OCI-LY3 (cell line): ENCODE data around the gene CAMTA1.
A peak's percentile ranks its signal among the peaks of the same experiment; 100 is the strongest.
"Not testable (repeated sequence)": the region's sequence is repeated elsewhere in the genome, so short reads cannot be mapped to it uniquely, and the experiment has no call there.

Experiments
- H2AFZ ChIP-seq: fragments of 200-600, 300-600 bp; shearing (Covaris generic); 2 replicates; pipeline ENCODE4 v1.6.0; 2014; ENCODE audit warnings: antibody characterized with exemption, low read depth, low read length
- H3K27ac ChIP-seq: fragments of 200-600, 300-600 bp; sonication (generic); 2 replicates; pipeline ENCODE4 v1.5.1; 2014; ENCODE audit warnings: mild to moderate bottlenecking, low read length, moderate library complexity, mixed read lengths
- H3K27me3 ChIP-seq: fragments of 200-600, 300-600 bp; sonication (generic); 2 replicates; pipeline ENCODE4 v1.6.1; 2014; ENCODE audit warnings: low read depth, low read length, mixed read lengths
- H3K36me3 ChIP-seq: fragments of 200-600, 300-600 bp; sonication (generic); replicated peaks from 2 replicates; pipeline ENCODE3; 2014; ENCODE audit warnings: low read depth, low read length, mixed read lengths
- H3K4me1 ChIP-seq: fragments of 300-600, 200-600 bp; sonication (generic); 2 replicates; pipeline ENCODE4 v1.6.1; 2014; ENCODE audit warnings: low read length, mixed read lengths
- H3K4me2 ChIP-seq: fragments of 200-600, 300-600 bp; sonication (generic); 2 replicates; pipeline ENCODE4 v1.6.1; 2014; ENCODE audit warnings: low read length, mixed read lengths
- H3K4me3 ChIP-seq: fragments of 300-600, 200-600 bp; sonication (generic); 2 replicates; pipeline ENCODE4 v1.5.1; 2014; ENCODE audit warnings: antibody characterized with exemption, mild to moderate bottlenecking, low read length, moderate library complexity
- H3K79me2 ChIP-seq: fragments of 300-600, 200-600 bp; shearing (Covaris generic); 2 replicates; pipeline ENCODE4 v1.6.1; 2014; ENCODE audit warnings: mild to moderate bottlenecking, low read length, mixed read lengths
- H3K9ac ChIP-seq: fragments of 300-600, 200-600 bp; shearing (Covaris generic); 2 replicates; pipeline ENCODE4 v1.6.0; 2014; ENCODE audit warnings: mild to moderate bottlenecking, low read length, moderate library complexity
- H3K9me3 ChIP-seq: fragments of 200-600, 300-600 bp; shearing (Covaris generic); 2 replicates; pipeline ENCODE4 v1.6.1; 2014; ENCODE audit warnings: low read length, mixed read lengths; ENCODE audit not compliant: insufficient read depth
- H4K20me1 ChIP-seq: fragments of 200-600, 300-600 bp; sonication (generic); 2 replicates; pipeline ENCODE4 v1.6.1; 2016; ENCODE audit warnings: low read length, mixed read lengths; ENCODE audit not compliant: insufficient read depth
- CTCF ChIP-seq: fragments of 200-600, 300-600 bp; sonication (generic); IDR thresholded peaks from 2 replicates; pipeline ENCODE4 v1.5.1; 2014; ENCODE audit warnings: antibody characterized with exemption, low read length, low read depth
- EZH2phosphoT487 ChIP-seq: fragments of 200-600 bp; shearing (Covaris generic); IDR thresholded peaks from 2 replicates; pipeline ENCODE4 v1.6.1; 2018; ENCODE audit warnings: antibody characterized with exemption, mixed run types, low read depth

The CAMTA1 gene

GRCh38 chr1:7376676-7377075 lies 591.4 kb downstream of the CAMTA1 start:
- Histone ChIP-seq H3K4me3 (no peak overlapping the region), H3K36me3 (no peaks in the 10 kb centered on the region), H3K27ac (no peak overlapping the region), H3K79me2 (no peaks in the 10 kb centered on the region), H4K20me1 (no peaks in the 10 kb centered on the region), H3K4me1 (peaks cover 9% of the 10 kb centered on the region), H3K9me3 (no peaks in the 10 kb centered on the region), H3K27me3 (no peaks in the 10 kb centered on the region), H3K4me2 (no peak overlapping the region), H3K9ac (no peak overlapping the region), H2AFZ (no peak overlapping the region)
- TF ChIP-seq EZH2phosphoT487 (no peak), CTCF (no peak)

DNA sequence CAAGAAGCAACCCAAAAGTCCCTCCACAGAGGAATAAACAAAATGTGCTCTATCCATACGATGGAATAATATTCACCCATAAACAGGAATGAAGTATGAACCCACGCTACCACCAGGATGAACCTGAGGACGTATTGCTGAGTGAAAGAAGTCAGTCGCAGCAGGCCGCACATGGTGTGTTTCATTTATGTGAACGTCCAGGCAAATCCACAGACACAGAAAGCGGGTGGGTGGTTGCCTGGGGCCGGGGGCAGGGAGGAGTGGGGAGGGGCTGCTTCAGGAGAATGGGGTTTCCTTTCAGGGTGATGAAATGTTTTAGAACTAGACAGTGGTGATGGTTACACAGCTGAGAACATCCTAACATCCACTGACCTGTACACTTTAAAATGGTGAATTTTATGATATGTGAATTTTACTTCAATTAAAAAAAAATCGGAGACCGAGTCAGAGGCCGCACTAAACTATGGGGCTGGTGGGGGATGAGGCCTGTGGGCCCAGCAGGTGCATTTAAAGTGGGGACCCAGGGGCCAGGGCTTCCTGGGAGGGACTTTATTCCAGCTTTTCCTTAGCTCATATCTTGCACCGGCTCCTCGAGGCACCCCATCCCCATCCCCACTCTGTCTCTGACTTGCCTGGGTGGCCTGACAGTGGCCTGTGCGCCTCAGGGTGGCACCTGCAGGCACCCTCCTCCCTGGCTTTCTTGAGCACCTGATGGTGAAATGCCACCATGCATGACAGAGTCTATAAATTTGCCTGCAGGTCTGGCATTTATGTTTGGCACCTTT lies 593.3 kb downstream of the CAMTA1 start:
- H3K27me3 ChIP-seq, result no peaks in the 10 kb centered on the region
- TF ChIP-seq CTCF, result no peak
- TF ChIP-seq EZH2phosphoT487, result no peak
- H3K9ac ChIP-seq, result no peak overlapping the region
- peaks cover 9% of the 10 kb centered on the region for H3K4me1 ChIP-seq
- H3K27ac ChIP-seq, result no peak overlapping the region
- H4K20me1 ChIP-seq, result no peaks in the 10 kb centered on the region
- no peaks in the 10 kb centered on the region for H3K9me3 ChIP-seq
- no peak overlapping the region for H3K4me3 ChIP-seq
- no peak overlapping the region for H2AFZ ChIP-seq
- H3K79me2 ChIP-seq, result no peaks in the 10 kb centered on the region
- 0 out of 2 replicates have a peak overlapping the region, but pooled peaks have one; percentile 9 for H3K4me2 ChIP-seq
- H3K36me3 ChIP-seq, result no peaks in the 10 kb centered on the region

- no peaks in the 10 kb centered on the region for H3K36me3 ChIP-seq
- no peak overlapping the region for H3K4me2 ChIP-seq
- no peak overlapping the region for H3K27ac ChIP-seq
- TF ChIP-seq CTCF, result no peak
- TF ChIP-seq EZH2phosphoT487, result no peak
- no peaks in the 10 kb centered on the region for H3K27me3 ChIP-seq
- no peaks in the 10 kb centered on the region for H4K20me1 ChIP-seq
- H3K9ac ChIP-seq, result no peak overlapping the region
- H2AFZ ChIP-seq, result no peak overlapping the region
- no peaks in the 10 kb centered on the region for H3K79me2 ChIP-seq
- no peak overlapping the region for H3K4me3 ChIP-seq
- no peaks in the 10 kb centered on the region for H3K9me3 ChIP-seq
- peaks cover 9% of the 10 kb centered on the region for H3K4me1 ChIP-seq
Observed at GRCh38 chr1:7379441-7379971, 594.3 kb downstream of the CAMTA1 start.

- not testable (repeated sequence) for H3K79me2 ChIP-seq, H3K36me3 ChIP-seq, H3K4me3 ChIP-seq, H3K27ac ChIP-seq, H3K4me2 ChIP-seq, H2AFZ ChIP-seq, H3K4me1 ChIP-seq, H3K9ac ChIP-seq, H3K9me3 ChIP-seq, H3K27me3 ChIP-seq, H4K20me1 ChIP-seq
Observed at GRCh38 chr1:7380068-7380467, 594.8 kb downstream of the CAMTA1 start.
